ENCODE results near the gene IREB2. TPM values are rescaled to one million over a fixed set of nuclear protein-coding genes. Genes with fewer than 3 reads are reported as not detected.

The IREB2 gene
- total and polyA plus RNA-seq, 3 experiments from 2014 or later: 18.5 to 69.3 (median 62.2) TPM

- no peak overlapping the region for H3K4me3 ChIP-seq (ENCODE audit: low read length)
- H3K27ac ChIP-seq (ENCODE audit: low read depth, low read length): no peak overlapping the region
- no peaks in the 10 kb centered on the region for H3K36me3 ChIP-seq (ENCODE audit: insufficient read depth, low read length)
- H3K27me3 ChIP-seq (ENCODE audit: insufficient read depth, low read length, poor library complexity, severe bottlenecking): no peaks in the 10 kb centered on the region
- H3K9me3 Mint-ChIP-seq: no peaks in the 10 kb centered on the region
- peaks cover 0 to 26% (median 8%) of the 10 kb centered on the region in 3 donors for H3K36me3 Mint-ChIP-seq
- peak overlapping the region in 5 of 7 donors; percentile 2 to 74 (median 14) for H3K4me3 Mint-ChIP-seq
- DNase-seq: no peak
- H3K9me3 ChIP-seq (ENCODE audit: low read length): no peaks in the 10 kb centered on the region
- H3K27me3 Mint-ChIP-seq: no peaks in the 10 kb centered on the region
- ChIA-PET POLR2A (no interaction called here), CTCF (no interaction called here)
- peak overlapping the region in 6 of 8 donors; percentile 2 to 84 (median 44) for H3K27ac Mint-ChIP-seq
- H3K4me1 Mint-ChIP-seq: peaks cover 80 to 91% (median 90%) of the 10 kb centered on the region in 3 donors
- H3K4me1 ChIP-seq (ENCODE audit: insufficient read depth, low read length): peaks cover 48% of the 10 kb centered on the region
Observed at GRCh38 chr15:78453447-78453846, 15.4 kb downstream of the IREB2 start.

DNA sequence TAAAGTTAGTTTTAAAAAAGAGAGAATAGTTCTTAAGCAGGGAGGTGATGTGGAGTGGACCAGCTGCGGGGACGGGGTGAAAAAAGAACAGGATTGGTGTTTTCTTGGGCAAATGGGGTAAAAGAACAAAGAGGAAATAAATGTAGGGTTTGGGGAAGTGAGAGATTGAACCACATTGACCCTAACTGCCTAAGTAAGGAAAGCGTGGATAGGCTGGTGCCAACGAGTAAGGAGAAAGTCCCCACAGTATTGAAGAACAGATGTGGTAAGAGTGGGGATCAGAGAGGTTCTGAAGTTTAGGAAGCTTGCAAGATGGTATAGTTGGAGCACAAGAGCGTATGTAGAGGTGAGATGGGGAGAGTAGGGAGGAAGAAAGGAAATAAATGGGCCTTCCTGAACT lies 17.0 kb downstream of the IREB2 start:
- no peak for DNase-seq
- no peaks in the 10 kb centered on the region for H3K9me3 ChIP-seq (ENCODE audit: low read length)
- peaks cover 53% of the 10 kb centered on the region for H3K4me1 ChIP-seq (ENCODE audit: insufficient read depth, low read length)
- Mint-ChIP-seq H3K4me1 (peaks cover 73 to 91% (median 86%) of the 10 kb centered on the region in 3 donors), H3K4me3 (peak overlapping the region in 1 of 7 donors; percentile 16), H3K27ac (peak overlapping the region in 6 of 8 donors; percentile 0 to 86 (median 14)), H3K27me3 (no peaks in the 10 kb centered on the region), H3K36me3 (peaks cover 0 to 18% (median 8%) of the 10 kb centered on the region in 3 donors), H3K9me3 (no peaks in the 10 kb centered on the region)
- H3K27me3 ChIP-seq (ENCODE audit: insufficient read depth, low read length, poor library complexity, severe bottlenecking): no peaks in the 10 kb centered on the region
- no peaks in the 10 kb centered on the region for H3K36me3 ChIP-seq (ENCODE audit: insufficient read depth, low read length)
- ChIA-PET CTCF (no interaction called here), POLR2A (no interaction called here)
- no peak overlapping the region for H3K4me3 ChIP-seq (ENCODE audit: low read length)
- peak overlapping the region; percentile 7 for H3K27ac ChIP-seq (ENCODE audit: low read depth, low read length)

GRCh38 chr15:78455749-78456148 lies 17.7 kb downstream of the IREB2 start:
- ChIA-PET CTCF (no interaction called here), POLR2A (no interaction called here)
- Mint-ChIP-seq H3K9me3 (no peaks in the 10 kb centered on the region), H3K4me1 (peaks cover 73 to 91% (median 86%) of the 10 kb centered on the region in 3 donors), H3K27ac (peak overlapping the region in 7 of 8 donors; percentile 0 to 43 (median 28)), H3K36me3 (peaks cover 0 to 16% (median 6%) of the 10 kb centered on the region in 3 donors), H3K27me3 (no peaks in the 10 kb centered on the region), H3K4me3 (peak overlapping the region in 1 of 7 donors; percentile 4)
- Histone ChIP-seq H3K27me3 (ENCODE audit: insufficient read depth, low read length, poor library complexity, severe bottlenecking) (no peaks in the 10 kb centered on the region), H3K4me1 (ENCODE audit: insufficient read depth, low read length) (peaks cover 59% of the 10 kb centered on the region), H3K9me3 (ENCODE audit: low read length) (no peaks in the 10 kb centered on the region), H3K36me3 (ENCODE audit: insufficient read depth, low read length) (no peaks in the 10 kb centered on the region), H3K4me3 (ENCODE audit: low read length) (no peak overlapping the region), H3K27ac (ENCODE audit: low read depth, low read length) (no peak overlapping the region)
- DNase-seq: no peak

DNA sequence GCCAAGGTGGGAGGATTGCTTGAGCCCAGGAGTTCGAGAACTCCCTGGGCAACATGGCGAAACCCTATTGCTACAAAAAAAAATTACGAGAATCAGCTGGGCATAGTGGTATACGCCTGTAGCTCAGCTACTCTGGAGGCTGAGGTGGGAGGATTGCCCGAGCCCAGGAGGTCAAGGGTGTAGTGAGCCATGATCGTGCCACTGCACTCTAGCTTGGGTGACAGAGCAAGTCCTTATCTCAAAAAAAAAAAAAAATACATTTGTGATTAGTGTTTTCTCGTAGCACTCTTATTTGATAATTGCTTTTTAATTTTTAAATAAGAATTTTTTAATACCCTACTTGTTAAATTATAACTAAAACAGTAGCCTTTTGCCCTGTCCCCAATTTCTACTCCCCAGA lies 18.4 kb downstream of the IREB2 start:
- H3K27ac ChIP-seq (ENCODE audit: low read depth, low read length): no peak overlapping the region
- no peaks in the 10 kb centered on the region for H3K9me3 ChIP-seq (ENCODE audit: low read length)
- DNase-seq: no peak
- no peaks in the 10 kb centered on the region for H3K27me3 Mint-ChIP-seq
- H3K36me3 Mint-ChIP-seq: peaks cover 0 to 21% (median 6%) of the 10 kb centered on the region in 3 donors
- CTCF ChIA-PET: no interaction called here
- POLR2A ChIA-PET: no interaction called here
- peak overlapping the region in 5 of 8 donors; percentile 17 to 69 (median 43) for H3K27ac Mint-ChIP-seq
- no peaks in the 10 kb centered on the region for H3K9me3 Mint-ChIP-seq
- peak overlapping the region in 3 of 7 donors; percentile 4 to 24 (median 6) for H3K4me3 Mint-ChIP-seq
- H3K4me1 ChIP-seq (ENCODE audit: insufficient read depth, low read length): peaks cover 66% of the 10 kb centered on the region
- no peaks in the 10 kb centered on the region for H3K27me3 ChIP-seq (ENCODE audit: insufficient read depth, low read length, poor library complexity, severe bottlenecking)
- no peak overlapping the region for H3K4me3 ChIP-seq (ENCODE audit: low read length)
- no peaks in the 10 kb centered on the region for H3K36me3 ChIP-seq (ENCODE audit: insufficient read depth, low read length)
- peaks cover 80 to 98% (median 92%) of the 10 kb centered on the region in 3 donors for H3K4me1 Mint-ChIP-seq

DNA sequence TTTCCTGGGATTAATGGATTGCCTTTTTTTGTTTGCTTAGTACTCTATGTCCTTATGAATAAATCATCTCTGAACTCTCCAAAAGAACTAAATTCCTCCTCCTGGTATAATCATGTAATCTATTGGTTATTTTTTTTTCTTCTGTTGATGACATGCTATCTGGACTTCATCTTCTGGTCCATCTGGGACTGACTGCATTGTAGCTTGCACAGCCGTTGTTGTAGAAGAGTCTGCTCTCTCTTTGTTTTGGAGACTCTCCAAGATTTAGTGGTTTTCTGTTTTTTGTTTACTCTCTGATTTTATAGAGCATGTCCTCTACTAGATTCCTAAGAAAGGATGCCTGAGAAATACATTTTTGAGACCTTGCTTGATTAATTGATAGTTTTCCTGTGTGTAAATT lies 19.1 kb downstream of the IREB2 start:
- Histone ChIP-seq H3K36me3 (ENCODE audit: insufficient read depth, low read length) (no peaks in the 10 kb centered on the region), H3K27ac (ENCODE audit: low read depth, low read length) (no peak overlapping the region), H3K9me3 (ENCODE audit: low read length) (no peaks in the 10 kb centered on the region), H3K4me3 (ENCODE audit: low read length) (no peak overlapping the region), H3K4me1 (ENCODE audit: insufficient read depth, low read length) (peaks cover 70% of the 10 kb centered on the region), H3K27me3 (ENCODE audit: insufficient read depth, low read length, poor library complexity, severe bottlenecking) (no peaks in the 10 kb centered on the region)
- H3K27ac Mint-ChIP-seq: peak overlapping the region in 7 of 8 donors; percentile 17 to 81 (median 58)
- H3K4me3 Mint-ChIP-seq: peak overlapping the region in 4 of 7 donors; percentile 4 to 35 (median 20)
- ChIA-PET POLR2A (no interaction called here), CTCF (no interaction called here)
- no peaks in the 10 kb centered on the region for H3K9me3 Mint-ChIP-seq
- H3K27me3 Mint-ChIP-seq: no peaks in the 10 kb centered on the region
- no peak for DNase-seq
- peaks cover 0 to 21% (median 2%) of the 10 kb centered on the region in 3 donors for H3K36me3 Mint-ChIP-seq
- peaks cover 80 to 100% (median 95%) of the 10 kb centered on the region in 3 donors for H3K4me1 Mint-ChIP-seq

DNA sequence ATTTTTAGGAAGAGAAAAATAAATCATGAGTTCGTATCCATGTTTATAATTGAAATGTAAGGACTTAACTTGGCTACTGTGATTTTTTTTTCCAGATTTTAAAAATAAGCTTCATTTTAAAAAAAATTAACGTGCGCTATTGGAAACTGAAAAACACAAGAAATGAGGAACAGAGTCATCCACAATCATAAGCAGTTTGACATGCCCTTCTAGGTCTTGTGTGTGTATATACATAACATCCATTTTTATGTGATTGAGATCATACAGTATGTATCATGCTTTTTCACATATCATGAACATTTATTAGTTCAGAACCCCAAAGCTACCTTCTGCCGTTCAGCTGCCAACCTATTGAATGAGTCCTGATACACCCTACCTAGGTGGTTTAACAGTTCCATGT lies 22.7 kb downstream of the IREB2 start:
- H3K4me3 ChIP-seq (ENCODE audit: low read length): no peak overlapping the region
- CTCF ChIA-PET: interaction anchor here (2.9 kb wide), 1 partner anchor 10 kb away, joined by 9 read pairs; no protein-coding TSS in a partner anchor
- DNase-seq: no peak
- peaks cover 22% of the 10 kb centered on the region for H3K36me3 ChIP-seq (ENCODE audit: insufficient read depth, low read length)
- H3K9me3 ChIP-seq (ENCODE audit: low read length): no peaks in the 10 kb centered on the region
- Mint-ChIP-seq H3K4me1 (peaks cover 51 to 74% (median 72%) of the 10 kb centered on the region in 3 donors), H3K4me3 (peak overlapping the region in 2 of 7 donors; percentile 10 to 13), H3K27me3 (no peaks in the 10 kb centered on the region), H3K9me3 (no peaks in the 10 kb centered on the region), H3K36me3 (peaks cover 6 to 46% (median 12%) of the 10 kb centered on the region in 3 donors), H3K27ac (peak overlapping the region in 7 of 8 donors; percentile 5 to 91 (median 81))
- POLR2A ChIA-PET: no interaction called here
- H3K27ac ChIP-seq (ENCODE audit: low read depth, low read length): no peak overlapping the region
- no peaks in the 10 kb centered on the region for H3K27me3 ChIP-seq (ENCODE audit: insufficient read depth, low read length, poor library complexity, severe bottlenecking)
- H3K4me1 ChIP-seq (ENCODE audit: insufficient read depth, low read length): peaks cover 42% of the 10 kb centered on the region

DNA sequence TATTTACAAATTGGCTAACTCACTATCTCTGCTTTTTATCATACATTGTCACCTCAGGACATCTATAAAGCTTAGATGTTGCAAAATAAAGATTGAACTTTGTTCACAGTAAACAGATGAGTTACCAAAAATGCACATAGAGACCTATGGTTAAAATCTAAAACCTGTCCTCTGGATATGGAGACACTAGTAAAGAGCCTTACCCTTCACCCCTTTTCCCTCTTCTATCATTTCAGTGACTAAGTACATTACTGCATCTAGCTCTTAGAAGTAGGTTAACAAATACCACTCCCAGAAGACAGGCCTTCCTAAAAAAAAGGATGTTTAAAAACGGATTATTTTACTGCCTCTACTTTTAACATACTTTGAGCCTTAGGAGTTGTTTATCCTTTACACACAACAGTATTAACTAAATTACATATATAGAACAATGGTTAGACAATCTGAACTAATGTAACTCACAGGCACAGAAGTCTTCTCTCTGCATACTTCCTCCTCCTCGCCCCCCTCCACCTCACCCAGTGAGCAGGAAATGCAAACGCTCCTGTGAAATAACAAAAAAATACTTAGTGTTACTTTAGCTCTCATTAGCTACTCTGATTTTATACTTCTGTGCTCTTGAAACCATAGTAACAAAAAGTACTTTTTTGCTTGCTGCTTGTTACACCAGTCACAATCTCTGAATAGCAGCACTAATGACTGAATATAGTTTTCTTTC lies 23.3 kb downstream of the IREB2 start:
- Histone ChIP-seq H3K4me1 (ENCODE audit: insufficient read depth, low read length) (peaks cover 36% of the 10 kb centered on the region), H3K27me3 (ENCODE audit: insufficient read depth, low read length, poor library complexity, severe bottlenecking) (no peaks in the 10 kb centered on the region), H3K27ac (ENCODE audit: low read depth, low read length) (no peak overlapping the region), H3K36me3 (ENCODE audit: insufficient read depth, low read length) (peaks cover 26% of the 10 kb centered on the region), H3K4me3 (ENCODE audit: low read length) (no peak overlapping the region), H3K9me3 (ENCODE audit: low read length) (no peaks in the 10 kb centered on the region)
- no peaks in the 10 kb centered on the region for H3K9me3 Mint-ChIP-seq
- ChIA-PET POLR2A (no interaction called here), CTCF (interaction anchor here (2.9 kb wide), 1 partner anchor 11 kb away, joined by 9 read pairs; no protein-coding TSS in a partner anchor)
- DNase-seq: peak in 2 of 5 donors; percentile 15 to 17
- H3K4me3 Mint-ChIP-seq: peak overlapping the region in 5 of 7 donors; percentile 10 to 45 (median 30)
- H3K27ac Mint-ChIP-seq: peak overlapping the region; percentile 26 to 91 (median 74)
- peaks cover 45 to 68% (median 66%) of the 10 kb centered on the region in 3 donors for H3K4me1 Mint-ChIP-seq
- peaks cover 6 to 52% (median 12%) of the 10 kb centered on the region in 3 donors for H3K36me3 Mint-ChIP-seq
- H3K27me3 Mint-ChIP-seq: no peaks in the 10 kb centered on the region

DNA sequence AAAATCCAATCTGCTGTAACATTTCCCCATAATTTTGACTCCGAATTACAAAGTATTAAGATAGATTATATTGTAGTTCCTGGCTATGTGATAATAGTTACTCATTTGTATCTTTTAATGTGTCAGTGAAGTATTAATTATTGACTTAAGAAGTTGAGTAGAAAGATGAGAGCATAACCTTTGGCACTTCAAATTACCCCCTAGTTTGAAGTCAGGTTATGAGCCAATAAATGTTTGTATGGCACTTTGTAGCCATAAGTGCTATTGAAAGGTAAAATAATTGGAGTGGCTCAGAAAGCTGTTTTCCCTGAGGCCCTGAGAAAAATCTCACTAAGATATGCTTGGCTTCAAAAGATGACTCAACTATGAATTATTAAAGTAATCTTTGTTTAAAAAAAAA lies 31.0 kb downstream of the IREB2 start:
- ChIA-PET CTCF (no interaction called here), POLR2A (no interaction called here)
- Mint-ChIP-seq H3K9me3 (no peaks in the 10 kb centered on the region), H3K4me3 (no peak overlapping the region), H3K27me3 (no peaks in the 10 kb centered on the region), H3K27ac (no peak overlapping the region), H3K36me3 (peaks cover under 1 to 81% (median 10%) of the 10 kb centered on the region in 3 donors), H3K4me1 (peaks cover 0 to under 1% (median under 1%) of the 10 kb centered on the region in 3 donors)
- no peaks in the 10 kb centered on the region for H3K9me3 ChIP-seq (ENCODE audit: low read length)
- DNase-seq: no peak
- no peak overlapping the region for H3K4me3 ChIP-seq (ENCODE audit: low read length)
- H3K27me3 ChIP-seq (ENCODE audit: insufficient read depth, low read length, poor library complexity, severe bottlenecking): no peaks in the 10 kb centered on the region
- peaks cover 53% of the 10 kb centered on the region for H3K36me3 ChIP-seq (ENCODE audit: insufficient read depth, low read length)
- H3K27ac ChIP-seq (ENCODE audit: low read depth, low read length): no peak overlapping the region
- H3K4me1 ChIP-seq (ENCODE audit: insufficient read depth, low read length): no peaks in the 10 kb centered on the region
